Liver (tissue), 3 donors: ENCODE data around the gene LMTK2.

Experiments used
- CTCF ChIP-seq: fragments of 150-350 bp; IDR thresholded peaks from 2 replicates; pipeline ENCODE4 v1.5.1; 2017; ENCODE audit warnings: improper control_type of control experiment, low read depth, low read length; ENCODE audit not compliant: missing input control
- FOXA1 ChIP-seq: IDR thresholded peaks from 2 replicates; pipeline ENCODE4 v1.6.1; 2016; ENCODE audit warnings: antibody characterized with exemption
- GABPA ChIP-seq, 2 donors: IDR thresholded peaks in 1 of 2; conservative IDR thresholded peaks in 1 of 2; 2 replicates each; pipeline ENCODE4 v1.6.1; 2016; ENCODE audit warnings: antibody characterized with exemption in 2 of 2, mild to moderate bottlenecking in 1 of 2, moderate library complexity in 1 of 2
- JUND ChIP-seq, 2 donors: IDR thresholded peaks; 2 replicates each; pipeline ENCODE4 v1.6.1; 2016; ENCODE audit warnings: antibody characterized with exemption in 2 of 2
- RAD21 ChIP-seq, 2 donors: IDR thresholded peaks; 2 replicates each; pipeline ENCODE4 v1.6.1; 2016; ENCODE audit warnings: antibody characterized with exemption in 2 of 2, mild to moderate bottlenecking in 2 of 2
- SP1 ChIP-seq: IDR thresholded peaks from 2 replicates; pipeline ENCODE4 v1.6.1; 2018; ENCODE audit warnings: antibody characterized with exemption, mild to moderate bottlenecking
- YY1 ChIP-seq: IDR thresholded peaks from 2 replicates; pipeline ENCODE4 v1.6.1; 2016; ENCODE audit warnings: antibody characterized with exemption, mild to moderate bottlenecking
- TF ChIP-seq, protein P1 (sequence below): IDR thresholded peaks from 2 replicates; pipeline ENCODE4 v1.6.1; 2016; ENCODE audit warnings: antibody characterized with exemption
- TF ChIP-seq, protein P2 (sequence below): IDR thresholded peaks from 2 replicates; pipeline ENCODE4 v1.6.1; 2016; ENCODE audit warnings: antibody characterized with exemption, mild to moderate bottlenecking
- donor health status: healthy.
- donor health status: healthy.

GRCh38 chr7:98257701-98258100, 151.0 kb downstream of the LMTK2 start:
- no peak for TF ChIP-seq CTCF
- TF ChIP-seq RAD21 (IDR thresholded peaks at IDR 0.05), result no peak
- no peak for TF ChIP-seq GABPA (IDR thresholded peaks at IDR 0.05 in 1 of 2, conservative IDR thresholded peaks at IDR 0.05 in 1 of 2)
- TF ChIP-seq YY1, result no peak
- TF ChIP-seq, protein P1, sequence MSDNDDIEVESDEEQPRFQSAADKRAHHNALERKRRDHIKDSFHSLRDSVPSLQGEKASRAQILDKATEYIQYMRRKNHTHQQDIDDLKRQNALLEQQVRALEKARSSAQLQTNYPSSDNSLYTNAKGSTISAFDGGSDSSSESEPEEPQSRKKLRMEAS, result no peak
- TF ChIP-seq, protein P2, sequence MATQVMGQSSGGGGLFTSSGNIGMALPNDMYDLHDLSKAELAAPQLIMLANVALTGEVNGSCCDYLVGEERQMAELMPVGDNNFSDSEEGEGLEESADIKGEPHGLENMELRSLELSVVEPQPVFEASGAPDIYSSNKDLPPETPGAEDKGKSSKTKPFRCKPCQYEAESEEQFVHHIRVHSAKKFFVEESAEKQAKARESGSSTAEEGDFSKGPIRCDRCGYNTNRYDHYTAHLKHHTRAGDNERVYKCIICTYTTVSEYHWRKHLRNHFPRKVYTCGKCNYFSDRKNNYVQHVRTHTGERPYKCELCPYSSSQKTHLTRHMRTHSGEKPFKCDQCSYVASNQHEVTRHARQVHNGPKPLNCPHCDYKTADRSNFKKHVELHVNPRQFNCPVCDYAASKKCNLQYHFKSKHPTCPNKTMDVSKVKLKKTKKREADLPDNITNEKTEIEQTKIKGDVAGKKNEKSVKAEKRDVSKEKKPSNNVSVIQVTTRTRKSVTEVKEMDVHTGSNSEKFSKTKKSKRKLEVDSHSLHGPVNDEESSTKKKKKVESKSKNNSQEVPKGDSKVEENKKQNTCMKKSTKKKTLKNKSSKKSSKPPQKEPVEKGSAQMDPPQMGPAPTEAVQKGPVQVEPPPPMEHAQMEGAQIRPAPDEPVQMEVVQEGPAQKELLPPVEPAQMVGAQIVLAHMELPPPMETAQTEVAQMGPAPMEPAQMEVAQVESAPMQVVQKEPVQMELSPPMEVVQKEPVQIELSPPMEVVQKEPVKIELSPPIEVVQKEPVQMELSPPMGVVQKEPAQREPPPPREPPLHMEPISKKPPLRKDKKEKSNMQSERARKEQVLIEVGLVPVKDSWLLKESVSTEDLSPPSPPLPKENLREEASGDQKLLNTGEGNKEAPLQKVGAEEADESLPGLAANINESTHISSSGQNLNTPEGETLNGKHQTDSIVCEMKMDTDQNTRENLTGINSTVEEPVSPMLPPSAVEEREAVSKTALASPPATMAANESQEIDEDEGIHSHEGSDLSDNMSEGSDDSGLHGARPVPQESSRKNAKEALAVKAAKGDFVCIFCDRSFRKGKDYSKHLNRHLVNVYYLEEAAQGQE, result no peak
- TF ChIP-seq SP1, result no peak
- no peak for TF ChIP-seq JUND (IDR thresholded peaks at IDR 0.05)
- no peak for TF ChIP-seq FOXA1
